ENCODE measurements around the gene COX6B1. TPM values are rescaled to one million over a fixed set of nuclear protein-coding genes. Genes with fewer than 3 reads are reported as not detected.

Gene COX6B1
- polyA plus RNA-seq, 1 of the 3 experiments (the other 2 are of a cell fraction): 826 TPM

GRCh38 chr19:35645680-35646511 lies 2.2 kb upstream of the COX6B1 start:
- Histone ChIP-seq H4K20me1 (ENCODE audit: insufficient read depth) (no peaks in the 10 kb centered on the region), H3F3A (replicated peaks; ENCODE audit: insufficient read depth) (peaks cover 18% of the 10 kb centered on the region), H3K79me2 (ENCODE audit: insufficient read depth) (peaks cover 27% of the 10 kb centered on the region), H3K9me2 (no peaks in the 10 kb centered on the region), H3K27me3 (ENCODE audit: insufficient read depth) (no peaks in the 10 kb centered on the region), H3K4me1 (ENCODE audit: control insufficient read depth in 1 of 2, insufficient read depth in 2 of 2, low read depth in 1 of 2, low read length in 1 of 2) (peaks cover 4 to 25% of the 10 kb centered on the region in 2 experiments; a peak in 1 of 4 replicates), H3K9me3 (no peaks in the 10 kb centered on the region), H3K27ac (ENCODE audit: low read depth in 2 of 2, low read length in 1 of 2) (no peak overlapping the region), H2AFZ (ENCODE audit: low read depth) (no peak overlapping the region), H3K36me3 (replicated peaks in 1 of 2; ENCODE audit: control insufficient read depth in 1 of 2, insufficient read depth in 2 of 2, low read length in 1 of 2) (peaks cover under 1 to 8% of the 10 kb centered on the region in 2 experiments), H3K9ac (no peak overlapping the region), H3K4me3 (ENCODE audit: low read depth in 2 of 2, low read length in 1 of 2) (no peak overlapping the region), H3K4me2 (no peak overlapping the region)
- DNase-seq: no peak
- ChIA-PET POLR2A (no interaction called here), CTCF (interaction anchor here (2.6 kb wide), 1 partner anchor 10 kb away, joined by 10 read pairs; no protein-coding TSS in a partner anchor)
- TF ChIP-seq, protein P1, sequence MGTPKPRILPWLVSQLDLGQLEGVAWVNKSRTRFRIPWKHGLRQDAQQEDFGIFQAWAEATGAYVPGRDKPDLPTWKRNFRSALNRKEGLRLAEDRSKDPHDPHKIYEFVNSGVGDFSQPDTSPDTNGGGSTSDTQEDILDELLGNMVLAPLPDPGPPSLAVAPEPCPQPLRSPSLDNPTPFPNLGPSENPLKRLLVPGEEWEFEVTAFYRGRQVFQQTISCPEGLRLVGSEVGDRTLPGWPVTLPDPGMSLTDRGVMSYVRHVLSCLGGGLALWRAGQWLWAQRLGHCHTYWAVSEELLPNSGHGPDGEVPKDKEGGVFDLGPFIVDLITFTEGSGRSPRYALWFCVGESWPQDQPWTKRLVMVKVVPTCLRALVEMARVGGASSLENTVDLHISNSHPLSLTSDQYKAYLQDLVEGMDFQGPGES (IDR thresholded peaks at IDR 0.05; ENCODE audit: low read depth, low read length): no peak
- TF ChIP-seq SMC3 (IDR thresholded peaks at IDR 0.05; ENCODE audit: low read depth, low read length) (no peak), SIN3A (IDR thresholded peaks at IDR 0.05; ENCODE audit: borderline replicate concordance, low read depth, low read length) (no peak), RFX5 (IDR thresholded peaks at IDR 0.05; ENCODE audit: low read length) (no peak), NRF1 (IDR thresholded peaks at IDR 0.05; ENCODE audit: low read depth, low read length) (no peak), MEF2A (IDR thresholded peaks at IDR 0.05; ENCODE audit: borderline replicate concordance, low read depth) (no peak), CHD2 (IDR thresholded peaks at IDR 0.05; ENCODE audit: low read length, partially characterized antibody) (no peak), MXI1 (IDR thresholded peaks at IDR 0.05; ENCODE audit: low read depth, low read length) (no peak), RXRA (IDR thresholded peaks at IDR 0.05; ENCODE audit: borderline replicate concordance, low read depth) (no peak), GABPA (IDR thresholded peaks at IDR 0.05; ENCODE audit: low read depth) (no peak)
- WGBS (ENCODE audit: low lambda C conversion rate): 78% methylated on average over 7 of the region's 7 CpGs

DNA sequence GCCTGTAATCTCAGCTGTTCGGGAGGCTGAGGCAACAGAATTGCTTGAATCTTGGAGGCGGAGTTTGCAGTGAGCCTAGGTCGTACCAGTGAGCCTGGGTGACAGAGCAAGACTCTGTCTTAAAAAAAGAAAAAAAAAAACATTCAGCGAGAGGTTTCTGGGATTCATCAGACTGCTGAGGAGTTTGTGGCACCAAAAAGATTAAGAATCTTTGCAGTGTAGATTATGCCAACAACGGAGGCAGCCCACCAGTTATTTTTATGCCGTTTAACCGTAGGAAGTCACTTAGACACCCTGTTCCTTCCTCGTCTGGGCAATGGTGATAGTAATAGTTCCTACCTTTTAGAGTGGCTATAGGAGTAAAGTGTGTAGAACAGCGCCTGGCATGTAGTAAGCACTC lies 2.5 kb downstream of the COX6B1 start:
- H3K4me3 ChIP-seq (ENCODE audit: low read depth in 2 of 2, low read length in 1 of 2): no peak overlapping the region
- H3K9me2 ChIP-seq: no peaks in the 10 kb centered on the region
- H2AFZ ChIP-seq (ENCODE audit: low read depth): no peak overlapping the region
- POLR2A ChIA-PET: no interaction called here
- no peak overlapping the region for H3K9ac ChIP-seq
- H3F3A ChIP-seq (replicated peaks; ENCODE audit: insufficient read depth): peaks cover 2% of the 10 kb centered on the region
- no peaks in the 10 kb centered on the region for H3K27me3 ChIP-seq (ENCODE audit: insufficient read depth)
- no peak overlapping the region for H3K27ac ChIP-seq (ENCODE audit: low read depth in 2 of 2, low read length in 1 of 2)
- CTCF ChIA-PET: no interaction called here
- no peak for DNase-seq
- H4K20me1 ChIP-seq (ENCODE audit: insufficient read depth): no peaks in the 10 kb centered on the region
- peaks cover 34% of the 10 kb centered on the region for H3K79me2 ChIP-seq (ENCODE audit: insufficient read depth)
- TF ChIP-seq, protein P2, sequence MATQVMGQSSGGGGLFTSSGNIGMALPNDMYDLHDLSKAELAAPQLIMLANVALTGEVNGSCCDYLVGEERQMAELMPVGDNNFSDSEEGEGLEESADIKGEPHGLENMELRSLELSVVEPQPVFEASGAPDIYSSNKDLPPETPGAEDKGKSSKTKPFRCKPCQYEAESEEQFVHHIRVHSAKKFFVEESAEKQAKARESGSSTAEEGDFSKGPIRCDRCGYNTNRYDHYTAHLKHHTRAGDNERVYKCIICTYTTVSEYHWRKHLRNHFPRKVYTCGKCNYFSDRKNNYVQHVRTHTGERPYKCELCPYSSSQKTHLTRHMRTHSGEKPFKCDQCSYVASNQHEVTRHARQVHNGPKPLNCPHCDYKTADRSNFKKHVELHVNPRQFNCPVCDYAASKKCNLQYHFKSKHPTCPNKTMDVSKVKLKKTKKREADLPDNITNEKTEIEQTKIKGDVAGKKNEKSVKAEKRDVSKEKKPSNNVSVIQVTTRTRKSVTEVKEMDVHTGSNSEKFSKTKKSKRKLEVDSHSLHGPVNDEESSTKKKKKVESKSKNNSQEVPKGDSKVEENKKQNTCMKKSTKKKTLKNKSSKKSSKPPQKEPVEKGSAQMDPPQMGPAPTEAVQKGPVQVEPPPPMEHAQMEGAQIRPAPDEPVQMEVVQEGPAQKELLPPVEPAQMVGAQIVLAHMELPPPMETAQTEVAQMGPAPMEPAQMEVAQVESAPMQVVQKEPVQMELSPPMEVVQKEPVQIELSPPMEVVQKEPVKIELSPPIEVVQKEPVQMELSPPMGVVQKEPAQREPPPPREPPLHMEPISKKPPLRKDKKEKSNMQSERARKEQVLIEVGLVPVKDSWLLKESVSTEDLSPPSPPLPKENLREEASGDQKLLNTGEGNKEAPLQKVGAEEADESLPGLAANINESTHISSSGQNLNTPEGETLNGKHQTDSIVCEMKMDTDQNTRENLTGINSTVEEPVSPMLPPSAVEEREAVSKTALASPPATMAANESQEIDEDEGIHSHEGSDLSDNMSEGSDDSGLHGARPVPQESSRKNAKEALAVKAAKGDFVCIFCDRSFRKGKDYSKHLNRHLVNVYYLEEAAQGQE (IDR thresholded peaks at IDR 0.05; ENCODE audit: low read depth, low read length): no peak
- TF ChIP-seq NFIC (IDR thresholded peaks at IDR 0.05; ENCODE audit: borderline replicate concordance) (no peak), EP300 (IDR thresholded peaks at IDR 0.05; ENCODE audit: borderline replicate concordance in 1 of 2, low read depth in 1 of 2, low read length in 1 of 2) (no peak), MEF2A (IDR thresholded peaks at IDR 0.05; ENCODE audit: borderline replicate concordance, low read depth) (no peak), MXI1 (IDR thresholded peaks at IDR 0.05; ENCODE audit: low read depth, low read length) (no peak), GABPA (IDR thresholded peaks at IDR 0.05; ENCODE audit: low read depth) (no peak), CHD2 (IDR thresholded peaks at IDR 0.05; ENCODE audit: low read length, partially characterized antibody) (no peak), FOSL2 (IDR thresholded peaks at IDR 0.05; ENCODE audit: borderline replicate concordance, low read depth) (no peak), FOXJ3 (CRISPR knock-in tag; IDR thresholded peaks at IDR 0.05) (no peak)
- TF ChIP-seq, protein P3, sequence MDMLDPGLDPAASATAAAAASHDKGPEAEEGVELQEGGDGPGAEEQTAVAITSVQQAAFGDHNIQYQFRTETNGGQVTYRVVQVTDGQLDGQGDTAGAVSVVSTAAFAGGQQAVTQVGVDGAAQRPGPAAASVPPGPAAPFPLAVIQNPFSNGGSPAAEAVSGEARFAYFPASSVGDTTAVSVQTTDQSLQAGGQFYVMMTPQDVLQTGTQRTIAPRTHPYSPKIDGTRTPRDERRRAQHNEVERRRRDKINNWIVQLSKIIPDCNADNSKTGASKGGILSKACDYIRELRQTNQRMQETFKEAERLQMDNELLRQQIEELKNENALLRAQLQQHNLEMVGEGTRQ (IDR thresholded peaks at IDR 0.05; ENCODE audit: borderline replicate concordance, low read depth, low read length): no peak
- TF ChIP-seq, protein P4, sequence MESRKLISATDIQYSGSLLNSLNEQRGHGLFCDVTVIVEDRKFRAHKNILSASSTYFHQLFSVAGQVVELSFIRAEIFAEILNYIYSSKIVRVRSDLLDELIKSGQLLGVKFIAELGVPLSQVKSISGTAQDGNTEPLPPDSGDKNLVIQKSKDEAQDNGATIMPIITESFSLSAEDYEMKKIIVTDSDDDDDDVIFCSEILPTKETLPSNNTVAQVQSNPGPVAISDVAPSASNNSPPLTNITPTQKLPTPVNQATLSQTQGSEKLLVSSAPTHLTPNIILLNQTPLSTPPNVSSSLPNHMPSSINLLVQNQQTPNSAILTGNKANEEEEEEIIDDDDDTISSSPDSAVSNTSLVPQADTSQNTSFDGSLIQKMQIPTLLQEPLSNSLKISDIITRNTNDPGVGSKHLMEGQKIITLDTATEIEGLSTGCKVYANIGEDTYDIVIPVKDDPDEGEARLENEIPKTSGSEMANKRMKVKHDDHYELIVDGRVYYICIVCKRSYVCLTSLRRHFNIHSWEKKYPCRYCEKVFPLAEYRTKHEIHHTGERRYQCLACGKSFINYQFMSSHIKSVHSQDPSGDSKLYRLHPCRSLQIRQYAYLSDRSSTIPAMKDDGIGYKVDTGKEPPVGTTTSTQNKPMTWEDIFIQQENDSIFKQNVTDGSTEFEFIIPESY (IDR thresholded peaks at IDR 0.05; ENCODE audit: borderline replicate concordance, low read depth): no peak
- 89% methylated on average over 9 of the region's 9 CpGs for WGBS (ENCODE audit: low lambda C conversion rate)
- H3K9me3 ChIP-seq: no peaks in the 10 kb centered on the region
- peaks cover 13 to 16% of the 10 kb centered on the region in 2 experiments for H3K36me3 ChIP-seq (replicated peaks in 1 of 2; ENCODE audit: control insufficient read depth in 1 of 2, insufficient read depth in 2 of 2, low read length in 1 of 2)
- H3K4me1 ChIP-seq (ENCODE audit: control insufficient read depth in 1 of 2, insufficient read depth in 2 of 2, low read depth in 1 of 2, low read length in 1 of 2): peaks cover 4 to 6% of the 10 kb centered on the region in 2 experiments; a peak in 1 of 4 replicates
- H3K4me2 ChIP-seq: no peak overlapping the region

All from SK-N-SH (cell line).